B cell (primary cell): ENCODE measurements around the gene WARS2.

Experiments used
- EZH2 ChIP-seq: IDR thresholded peaks from 2 replicates; pipeline ENCODE4 v1.6.1; 2012; ENCODE audit warnings: borderline replicate concordance, low read depth, mild to moderate bottlenecking, moderate library complexity, low read length; ENCODE audit not compliant: insufficient read depth, poor library complexity, severe bottlenecking
- TF ChIP-seq, protein P1 (sequence below): fragments of 200-600 bp; IDR thresholded peaks from one replicate; pipeline ENCODE4 v1.8.0; 2022; ENCODE audit warnings: antibody characterized with exemption, mild to moderate bottlenecking

DNA sequence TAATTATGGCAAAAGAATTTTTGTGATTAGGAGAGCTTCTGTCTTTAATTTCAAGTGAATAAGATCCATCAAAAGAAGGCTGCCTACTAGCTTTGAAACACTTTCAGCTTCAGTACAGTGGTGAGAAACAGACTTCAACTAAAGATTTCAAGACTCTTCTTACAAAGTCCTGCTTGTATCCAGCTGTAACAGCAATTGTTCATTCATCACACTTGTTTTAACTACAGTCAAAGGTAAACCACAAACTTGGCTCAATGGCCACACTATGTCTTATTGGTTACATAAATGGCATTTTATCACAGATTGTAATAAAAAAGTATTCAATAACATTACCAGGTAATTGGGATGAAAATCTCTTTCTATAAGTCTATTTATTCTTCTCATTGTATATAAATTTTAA lies 59.2 kb downstream of the WARS2 start:
- TF ChIP-seq, protein P1, sequence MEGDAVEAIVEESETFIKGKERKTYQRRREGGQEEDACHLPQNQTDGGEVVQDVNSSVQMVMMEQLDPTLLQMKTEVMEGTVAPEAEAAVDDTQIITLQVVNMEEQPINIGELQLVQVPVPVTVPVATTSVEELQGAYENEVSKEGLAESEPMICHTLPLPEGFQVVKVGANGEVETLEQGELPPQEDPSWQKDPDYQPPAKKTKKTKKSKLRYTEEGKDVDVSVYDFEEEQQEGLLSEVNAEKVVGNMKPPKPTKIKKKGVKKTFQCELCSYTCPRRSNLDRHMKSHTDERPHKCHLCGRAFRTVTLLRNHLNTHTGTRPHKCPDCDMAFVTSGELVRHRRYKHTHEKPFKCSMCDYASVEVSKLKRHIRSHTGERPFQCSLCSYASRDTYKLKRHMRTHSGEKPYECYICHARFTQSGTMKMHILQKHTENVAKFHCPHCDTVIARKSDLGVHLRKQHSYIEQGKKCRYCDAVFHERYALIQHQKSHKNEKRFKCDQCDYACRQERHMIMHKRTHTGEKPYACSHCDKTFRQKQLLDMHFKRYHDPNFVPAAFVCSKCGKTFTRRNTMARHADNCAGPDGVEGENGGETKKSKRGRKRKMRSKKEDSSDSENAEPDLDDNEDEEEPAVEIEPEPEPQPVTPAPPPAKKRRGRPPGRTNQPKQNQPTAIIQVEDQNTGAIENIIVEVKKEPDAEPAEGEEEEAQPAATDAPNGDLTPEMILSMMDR, result no peak
- no peak for TF ChIP-seq EZH2
